GM19463 (cell line): ENCODE measurements around the gene LIN28B.

Experiments used
- ATAC-seq: cut with Tn5 transposase; IDR thresholded peaks from one replicate; pipeline ENCODE4 v1.9.1; 2021; ENCODE audit warnings: mild to moderate bottlenecking, moderate library complexity; ENCODE audit not compliant: unreplicated experiment

Gene LIN28B

GRCh38 chr6:105107207-105107606, 150.3 kb downstream of the LIN28B start:
- no peak for ATAC-seq

GRCh38 chr6:105108631-105109262, 151.8 kb downstream of the LIN28B start:
- ATAC-seq, result no peak

GRCh38 chr6:105109955-105110895, 153.3 kb downstream of the LIN28B start:
- no peak for ATAC-seq

- no peak for ATAC-seq
Observed at GRCh38 chr6:105111105-105111504, 154.2 kb downstream of the LIN28B start.

GRCh38 chr6:105111871-105112270, 155.0 kb downstream of the LIN28B start:
- no peak for ATAC-seq

- ATAC-seq, result no peak
Observed at GRCh38 chr6:105112577-105112976, 155.7 kb downstream of the LIN28B start.

- ATAC-seq, result no peak
Observed at GRCh38 chr6:105113422-105113821, 156.5 kb downstream of the LIN28B start.

- ATAC-seq, result no peak
Observed at GRCh38 chr6:105116150-105116549, 159.2 kb downstream of the LIN28B start.

- ATAC-seq, result no peak
Observed at GRCh38 chr6:105120570-105120969, 163.7 kb downstream of the LIN28B start.

GRCh38 chr6:105121981-105122380, 165.1 kb downstream of the LIN28B start:
- ATAC-seq, result no peak

GRCh38 chr6:105122717-105123116, 165.8 kb downstream of the LIN28B start:
- ATAC-seq, result no peak
